Spleen (tissue), 11 donors: ENCODE results near the gene FILIP1. TPM values are rescaled to one million over a fixed set of nuclear protein-coding genes. Genes with fewer than 3 reads are reported as not detected.

ENCODE experiments used
- DNase-seq: peaks from one replicate; pipeline ENCODE4 v3.0.0-alpha.2; 2020
- H3K27ac ChIP-seq, 8 donors: fragments of 200-600 bp; sonication (generic) in 7 of 8; 1 replicate in 4 of 8; 2 replicates in 4 of 8; pipeline versions ENCODE4 v1.5.0 to v1.8.0; 2016 to 2021; ENCODE audit warnings: inconsistent platforms in 4 of 8, mild to moderate bottlenecking in 4 of 8, moderate library complexity in 1 of 8
- H3K27me3 ChIP-seq, 7 donors: fragments of 200-600 bp; sonication (generic) in 6 of 7; replicated peaks in 1 of 7; 1 replicate in 4 of 7; 2 replicates in 3 of 7; pipeline versions ENCODE4 v1.5.0 to v1.8.0; 2016 to 2021; ENCODE audit warnings: inconsistent platforms in 3 of 7, mild to moderate bottlenecking in 1 of 7
- H3K36me3 ChIP-seq, 6 donors: fragments of 200-600 bp; sonication (generic) in 5 of 6; 1 replicate in 4 of 6; 2 replicates in 2 of 6; pipeline versions ENCODE4 v1.5.0 to v1.8.0; 2016 to 2021; ENCODE audit warnings: inconsistent platforms in 2 of 6
- H3K4me1 ChIP-seq, 6 donors: fragments of 200-600 bp; sonication (generic) in 5 of 6; 1 replicate in 3 of 6; 2 replicates in 3 of 6; pipeline versions ENCODE4 v1.5.0 to v1.8.0; 2016 to 2021; ENCODE audit warnings: inconsistent platforms in 3 of 6
- H3K4me3 ChIP-seq, 8 donors: fragments of 200-600 bp; sonication (generic) in 7 of 8; 1 replicate in 4 of 8; 2 replicates in 4 of 8; pipeline versions ENCODE4 v1.5.0 to v1.8.0; 2016 to 2021; ENCODE audit warnings: inconsistent platforms in 4 of 8, mild to moderate bottlenecking in 4 of 8, moderate library complexity in 2 of 8
- H3K9me3 ChIP-seq, 8 donors: fragments of 200-600 bp; sonication (generic) in 7 of 8; 1 replicate in 4 of 8; 2 replicates in 4 of 8; pipeline versions ENCODE4 v1.5.0 to v1.8.0; 2016 to 2021; ENCODE audit warnings: inconsistent platforms in 4 of 8
- CTCF ChIP-seq, 11 experiments: fragments of 200-600 bp in 7 of 11; fragments of 450-650 bp in 4 of 11; sonication (generic) in 4 of 11; IDR thresholded peaks in 8 of 11; conservative IDR thresholded peaks in 3 of 11; 1 replicate in 7 of 11; 2 replicates in 4 of 11; pipeline versions ENCODE4 v1.4.0 to v1.8.0; 2016 to 2021; ENCODE audit warnings: antibody characterized with exemption in 11 of 11, inconsistent platforms in 4 of 11, mild to moderate bottlenecking in 1 of 11
- POLR2A ChIP-seq, 3 donors: fragments of 450-650 bp; IDR thresholded peaks; one replicate each; pipeline ENCODE4 v1.5.1; 2017; ENCODE audit warnings: antibody characterized with exemption in 3 of 3, mild to moderate bottlenecking in 1 of 3
- POLR2AphosphoS5 ChIP-seq, 3 donors: sonication (generic); formaldehyde crosslinking; IDR thresholded peaks; one replicate each; pipeline ENCODE4 v1.5.1; 2017; ENCODE audit warnings: antibody characterized with exemption in 3 of 3
- WGBS, 5 donors: extraction: QIAGEN DNeasy Blood & Tissue Kit in 3 of 5; methylation state at CpG; one replicate each; pipeline versions ENCODE4 v1.1.5 to v1.1.7; 2013 to 2018; 5-methylcytosine and 5-hydroxymethylcytosine counted together
- intact Hi-C: fragments of 100-400 bp; cut with DNase I; formaldehyde crosslinking; loops from one replicate; pipeline ENCODE4 v1.15.0; 2023; ENCODE audit warnings: low total_unique reads
- polyA plus RNA-seq, 3 donors: library from polyadenylated mRNA; stranded (reverse); fragments of 200-250 nt; gene quantifications; one replicate each; pipeline ENCODE4 v1.2.1, GENCODE V29; 2013
- total RNA-seq, 7 donors: library from RNA; depleted of rRNA in 3 of 7; stranded (reverse); fragments of >200 nt in 3 of 7; fragmentation: NEBNext Ultra II Directional in 4 of 7; extraction: Animal tissue kit (Norgen Biotek cat#: 25700) in 4 of 7; gene quantifications; one replicate each; pipeline versions ENCODE4 v1.1.0 to v1.2.1, GENCODE V29; 2016 to 2021
- donor health status: healthy with polysubstance abuse.
- donor health status: DM: no; HTN: no; CAD: no; lungs with moderate emphysema.
- donor health status: DM: no; HTN: no; CAD: no.
- donor health status: Bipolar disorder and iron deficiency.
- donor health status: healthy.
- donor health status: DM: no; HTN: no; CAD: no.
- donor health status: DM: yes; HTN: yes; CAD: no.

The FILIP1 gene
- total and polyA plus RNA-seq, 10 donors, result 0.11 to 0.59 (median 0.38) TPM

- Histone ChIP-seq H3K4me3 (no peak overlapping the region), H3K4me1 (peaks cover 0 to 3% (median 0%) of the 10 kb centered on the region in 6 donors), H3K9me3 (no peaks in the 10 kb centered on the region), H3K36me3 (no peaks in the 10 kb centered on the region), H3K27me3 (no peaks in the 10 kb centered on the region), H3K27ac (no peak overlapping the region)
- TF ChIP-seq POLR2A (IDR thresholded peaks at IDR 0.05) (no peak), POLR2AphosphoS5 (IDR thresholded peaks at IDR 0.05) (no peak), CTCF (IDR thresholded peaks at IDR 0.05 in 8 of 11, conservative IDR thresholded peaks at IDR 0.05 in 3 of 11) (no peak)
- intact Hi-C loops, result no loop called here
- DNase-seq, result no peak
These were observed 83.7 kb downstream of the FILIP1 start for GRCh38 chr6:75409928-75410327.

- intact Hi-C loops, result no loop called here
- Histone ChIP-seq H3K4me3 (no peak overlapping the region), H3K4me1 (no peaks in the 10 kb centered on the region), H3K36me3 (no peaks in the 10 kb centered on the region), H3K27me3 (no peaks in the 10 kb centered on the region), H3K9me3 (no peaks in the 10 kb centered on the region), H3K27ac (no peak overlapping the region)
- TF ChIP-seq POLR2A (IDR thresholded peaks at IDR 0.05) (no peak), POLR2AphosphoS5 (IDR thresholded peaks at IDR 0.05) (no peak), CTCF (IDR thresholded peaks at IDR 0.05 in 8 of 11, conservative IDR thresholded peaks at IDR 0.05 in 3 of 11) (no peak)
- DNase-seq, result no peak
- WGBS, 5 donors, result 74 to 80% (median 78%) methylated on average over 3 of the region's 3 CpGs
These were observed 84.3 kb downstream of the FILIP1 start for GRCh38 chr6:75409286-75409685.

GRCh38 chr6:75403563-75404080 lies 90.0 kb downstream of the FILIP1 start:
- intact Hi-C loops, result no loop called here
- Histone ChIP-seq H3K27ac (no peak overlapping the region), H3K27me3 (no peaks in the 10 kb centered on the region), H3K4me1 (no peaks in the 10 kb centered on the region), H3K36me3 (no peaks in the 10 kb centered on the region), H3K9me3 (no peaks in the 10 kb centered on the region), H3K4me3 (no peak overlapping the region)
- TF ChIP-seq CTCF (IDR thresholded peaks at IDR 0.05 in 8 of 11, conservative IDR thresholded peaks at IDR 0.05 in 3 of 11), result no peak
- TF ChIP-seq POLR2AphosphoS5 (IDR thresholded peaks at IDR 0.05), result no peak
- TF ChIP-seq POLR2A (IDR thresholded peaks at IDR 0.05), result no peak
- WGBS, 5 donors, result 75 to 89% (median 81%) methylated on average over 3 of the region's 3 CpGs
- DNase-seq, result no peak

GRCh38 chr6:75402296-75402695 lies 91.3 kb downstream of the FILIP1 start:
- no peak overlapping the region for H3K4me3 ChIP-seq
- intact Hi-C loops, result no loop called here
- H3K9me3 ChIP-seq, result no peaks in the 10 kb centered on the region
- 78 to 90% (median 87%) methylated on average over 3 of the region's 3 CpGs for WGBS, 5 donors
- TF ChIP-seq POLR2A (IDR thresholded peaks at IDR 0.05) (no peak), CTCF (IDR thresholded peaks at IDR 0.05 in 8 of 11, conservative IDR thresholded peaks at IDR 0.05 in 3 of 11) (no peak), POLR2AphosphoS5 (IDR thresholded peaks at IDR 0.05) (no peak)
- H3K4me1 ChIP-seq, result no peaks in the 10 kb centered on the region
- no peak overlapping the region for H3K27ac ChIP-seq
- no peak for DNase-seq
- H3K36me3 ChIP-seq, result no peaks in the 10 kb centered on the region
- H3K27me3 ChIP-seq, result no peaks in the 10 kb centered on the region
